ENCODE data around the gene TSLP.

TSLP gene

GRCh38 chr5:111099058-111099778 is 27.7 kb downstream of the TSLP start:
- no peak for DNase-seq

GRCh38 chr5:111106320-111106948 is 34.9 kb downstream of the TSLP start:
- DNase-seq = no peak

GRCh38 chr5:111107371-111107770 is 35.9 kb downstream of the TSLP start:
- no peak for DNase-seq

- DNase-seq = no peak
Measured at GRCh38 chr5:111111956-111112355, 40.4 kb downstream of the TSLP start.

- no peak for DNase-seq
Measured at GRCh38 chr5:111113678-111114077, 42.2 kb downstream of the TSLP start.

- DNase-seq = no peak
Measured at GRCh38 chr5:111115229-111115628, 43.7 kb downstream of the TSLP start.

- DNase-seq = no peak
Measured at GRCh38 chr5:111116550-111116949, 45.0 kb downstream of the TSLP start.

- DNase-seq = no peak
Measured at GRCh38 chr5:111117136-111117535, 45.6 kb downstream of the TSLP start.

GRCh38 chr5:111119221-111119620 is 47.7 kb downstream of the TSLP start:
- DNase-seq = no peak

- no peak for DNase-seq
Measured at GRCh38 chr5:111119856-111120255, 48.3 kb downstream of the TSLP start.

- no peak for DNase-seq
Measured at GRCh38 chr5:111120911-111121310, 49.4 kb downstream of the TSLP start.

- no peak for DNase-seq
Measured at GRCh38 chr5:111121926-111122325, 50.4 kb downstream of the TSLP start.

GRCh38 chr5:111122398-111122797 is 50.9 kb downstream of the TSLP start:
- DNase-seq = no peak

- DNase-seq = no peak
Measured at GRCh38 chr5:111124793-111125192, 53.3 kb downstream of the TSLP start.

GRCh38 chr5:111126896-111127295 is 55.4 kb downstream of the TSLP start:
- no peak for DNase-seq

All from stimulated activated CD4-positive, alpha-beta T cell treated with anti-CD3 and anti-CD28 coated beads, Interleukin-4, amount 100 ng/mL, for 24 hours (primary cell).